OCI-LY1 (cell line): Measurements from ENCODE around the gene EIF3F.

Experiments
- H2AFZ ChIP-seq: fragments of 200-600 bp; sonication (generic), shearing (Covaris generic); 2 replicates; pipeline ENCODE4 v1.6.0; 2014; ENCODE audit warnings: antibody characterized with exemption, mild to moderate bottlenecking, low read length
- H3F3A ChIP-seq: fragments of 200-600 bp; sonication (generic), shearing (Covaris generic); 2 replicates; pipeline ENCODE4 v1.6.0; 2014; ENCODE audit warnings: mild to moderate bottlenecking, antibody characterized with exemption, low read length, moderate library complexity; ENCODE audit not compliant: insufficient read depth
- H3K27ac ChIP-seq: fragments of 200-600 bp; sonication (generic); 2 replicates; pipeline ENCODE4 v1.5.1; 2014; ENCODE audit warnings: low read length, mixed run types, mild to moderate bottlenecking, low read depth; ENCODE audit not compliant: poor library complexity, severe bottlenecking
- H3K27me3 ChIP-seq: fragments of 200-600 bp; sonication (generic); 2 replicates; pipeline ENCODE4 v1.6.0; 2014; ENCODE audit warnings: antibody characterized with exemption, mild to moderate bottlenecking, low read length, moderate library complexity; ENCODE audit not compliant: insufficient read depth
- H3K36me3 ChIP-seq: fragments of 200-600 bp; sonication (generic); 2 replicates; pipeline ENCODE4 v1.6.1; 2014; ENCODE audit warnings: mild to moderate bottlenecking, antibody characterized with exemption, low read length, moderate library complexity, mixed read lengths; ENCODE audit not compliant: insufficient read depth
- H3K4me1 ChIP-seq: fragments of 200-600 bp; sonication (generic); 2 replicates; pipeline ENCODE4 v1.5.1; 2014; ENCODE audit warnings: mild to moderate bottlenecking, low read length, moderate library complexity; ENCODE audit not compliant: insufficient read depth, severe bottlenecking
- H3K4me2 ChIP-seq: fragments of 200-600 bp; sonication (generic), shearing (Covaris generic); 2 replicates; pipeline ENCODE4 v1.6.1; 2014; ENCODE audit warnings: low read length
- H3K4me3 ChIP-seq: fragments of 200-600 bp; sonication (generic); 2 replicates; pipeline ENCODE4 v1.5.1; 2014; ENCODE audit warnings: low read length, low read depth, mild to moderate bottlenecking, mixed read lengths; ENCODE audit not compliant: poor library complexity, severe bottlenecking
- H3K79me2 ChIP-seq: fragments of 200-600 bp; shearing (Covaris generic); 2 replicates; pipeline ENCODE4 v1.6.1; 2016; ENCODE audit warnings: mixed run types, low read length, mixed read lengths; ENCODE audit not compliant: insufficient read depth
- H3K9ac ChIP-seq: fragments of 200-600 bp; sonication (generic), shearing (Covaris generic); 2 replicates; pipeline ENCODE4 v1.6.1; 2014; ENCODE audit warnings: mild to moderate bottlenecking, low read length, mixed read lengths
- H3K9me2 ChIP-seq: fragments of 200-600 bp; sonication (generic), shearing (Covaris generic); 2 replicates; pipeline ENCODE4 v1.6.1; 2014; ENCODE audit warnings: low read depth, mild to moderate bottlenecking, low read length, mixed read lengths
- H3K9me3 ChIP-seq: fragments of 200-600 bp; shearing (Covaris generic); 2 replicates; pipeline ENCODE4 v1.6.1; 2014; ENCODE audit warnings: low read length, mixed read lengths
- H4K20me1 ChIP-seq: fragments of 200-600 bp; sonication (generic), shearing (Covaris generic); 2 replicates; pipeline ENCODE4 v1.6.0; 2016; ENCODE audit warnings: mild to moderate bottlenecking, low read length; ENCODE audit not compliant: insufficient read depth
- CTCF ChIP-seq: fragments of 200-600 bp; sonication (generic), shearing (Covaris generic); IDR thresholded peaks from 2 replicates; pipeline ENCODE4 v1.5.1; 2017; ENCODE audit warnings: mild to moderate bottlenecking, antibody characterized with exemption, low read length, moderate library complexity, mixed read lengths
- EZH2 ChIP-seq: fragments of 200-600 bp; sonication (generic), shearing (Covaris generic); IDR thresholded peaks from 2 replicates; pipeline ENCODE4 v1.8.0; 2017; ENCODE audit warnings: borderline replicate concordance, mixed run types, mild to moderate bottlenecking, antibody characterized with exemption, low read length, moderate library complexity, mixed read lengths

The EIF3F gene

GRCh38 chr11:8017894-8018483 lies 30.9 kb downstream of the EIF3F start:
- no peaks in the 10 kb centered on the region for H3K9me3 ChIP-seq
- H3F3A ChIP-seq: no peaks in the 10 kb centered on the region
- H3K4me1 ChIP-seq: no peaks in the 10 kb centered on the region
- H3K4me2 ChIP-seq: no peak overlapping the region
- no peaks in the 10 kb centered on the region for H4K20me1 ChIP-seq
- no peaks in the 10 kb centered on the region for H3K27me3 ChIP-seq
- H3K36me3 ChIP-seq: no peaks in the 10 kb centered on the region
- no peak overlapping the region for H3K4me3 ChIP-seq
- no peaks in the 10 kb centered on the region for H3K9me2 ChIP-seq
- no peaks in the 10 kb centered on the region for H3K79me2 ChIP-seq
- no peak overlapping the region for H3K27ac ChIP-seq
- H2AFZ ChIP-seq: no peak overlapping the region
- TF ChIP-seq EZH2: no peak
- no peak for TF ChIP-seq CTCF
- no peak overlapping the region for H3K9ac ChIP-seq

- Histone ChIP-seq H3K36me3 (no peaks in the 10 kb centered on the region), H3K9ac (no peak overlapping the region), H2AFZ (no peak overlapping the region), H3K9me3 (no peaks in the 10 kb centered on the region), H3K27me3 (no peaks in the 10 kb centered on the region), H3K4me1 (no peaks in the 10 kb centered on the region), H3K27ac (no peak overlapping the region), H4K20me1 (no peaks in the 10 kb centered on the region), H3K4me3 (no peak overlapping the region), H3K79me2 (no peaks in the 10 kb centered on the region), H3F3A (no peaks in the 10 kb centered on the region), H3K9me2 (no peaks in the 10 kb centered on the region), H3K4me2 (no peak overlapping the region)
- TF ChIP-seq CTCF (no peak), EZH2 (no peak)
Measured at GRCh38 chr11:8018484-8019313, 31.6 kb downstream of the EIF3F start.

- H3F3A ChIP-seq: no peaks in the 10 kb centered on the region
- no peaks in the 10 kb centered on the region for H3K9me3 ChIP-seq
- no peaks in the 10 kb centered on the region for H3K9me2 ChIP-seq
- TF ChIP-seq CTCF: no peak
- TF ChIP-seq EZH2: no peak
- H3K4me1 ChIP-seq: no peaks in the 10 kb centered on the region
- H3K4me2 ChIP-seq: no peak overlapping the region
- H4K20me1 ChIP-seq: no peaks in the 10 kb centered on the region
- H3K27ac ChIP-seq: no peak overlapping the region
- H3K79me2 ChIP-seq: no peaks in the 10 kb centered on the region
- no peak overlapping the region for H3K9ac ChIP-seq
- H3K36me3 ChIP-seq: no peaks in the 10 kb centered on the region
- H3K4me3 ChIP-seq: no peak overlapping the region
- no peak overlapping the region for H2AFZ ChIP-seq
- H3K27me3 ChIP-seq: no peaks in the 10 kb centered on the region
Measured at GRCh38 chr11:8019314-8020243, 32.4 kb downstream of the EIF3F start.
